Occipital lobe (tissue), 2 donors: ENCODE results near the gene AMN. TPM values are rescaled to one million over a fixed set of nuclear protein-coding genes. Genes with fewer than 3 reads are reported as not detected.

Source experiments
- DNase-seq: peaks from one replicate; lab custom pipeline; 2025; lab: John Stamatoyannopoulos, UW
- total RNA-seq: library from RNA; depleted of rRNA; stranded (reverse); fragments of >200 nt; gene quantifications from one replicate; pipeline ENCODE4 v1.2.3, GENCODE V29; 2014

Gene AMN
- total RNA-seq, 1 donor from 2014 or later: not detected

DNA sequence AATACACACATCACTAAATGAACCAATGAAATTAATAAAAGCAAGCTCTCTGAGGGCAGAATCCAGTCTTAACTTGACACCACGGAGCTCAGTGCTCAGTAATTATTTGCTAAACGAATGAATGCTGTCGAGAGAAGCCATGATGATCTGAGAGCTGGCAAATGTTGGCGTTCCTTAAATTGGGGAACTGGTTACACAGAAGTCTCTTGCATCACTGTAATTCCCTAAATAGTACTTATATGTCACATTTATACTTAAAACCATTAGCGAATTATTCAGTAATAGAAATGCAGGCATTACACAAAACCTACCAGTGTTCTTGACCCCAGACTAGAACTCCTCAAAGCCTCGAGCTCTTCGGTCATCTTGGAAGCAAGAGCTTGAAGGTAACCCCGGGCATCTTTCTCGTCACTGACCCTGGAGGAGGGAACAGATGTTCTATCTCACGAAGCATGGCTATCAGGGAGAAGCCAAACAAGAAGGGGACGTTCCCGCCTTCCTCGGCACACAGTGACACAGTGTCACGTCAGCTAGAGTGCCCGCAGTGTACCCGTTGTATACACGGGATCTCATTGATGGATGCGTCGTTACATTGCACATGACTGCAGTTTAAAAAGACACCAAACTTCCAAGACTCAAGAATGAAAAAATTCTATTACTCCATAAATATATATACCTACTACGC is 43.6 kb downstream of the AMN start:
- DNase-seq: no peak

DNA sequence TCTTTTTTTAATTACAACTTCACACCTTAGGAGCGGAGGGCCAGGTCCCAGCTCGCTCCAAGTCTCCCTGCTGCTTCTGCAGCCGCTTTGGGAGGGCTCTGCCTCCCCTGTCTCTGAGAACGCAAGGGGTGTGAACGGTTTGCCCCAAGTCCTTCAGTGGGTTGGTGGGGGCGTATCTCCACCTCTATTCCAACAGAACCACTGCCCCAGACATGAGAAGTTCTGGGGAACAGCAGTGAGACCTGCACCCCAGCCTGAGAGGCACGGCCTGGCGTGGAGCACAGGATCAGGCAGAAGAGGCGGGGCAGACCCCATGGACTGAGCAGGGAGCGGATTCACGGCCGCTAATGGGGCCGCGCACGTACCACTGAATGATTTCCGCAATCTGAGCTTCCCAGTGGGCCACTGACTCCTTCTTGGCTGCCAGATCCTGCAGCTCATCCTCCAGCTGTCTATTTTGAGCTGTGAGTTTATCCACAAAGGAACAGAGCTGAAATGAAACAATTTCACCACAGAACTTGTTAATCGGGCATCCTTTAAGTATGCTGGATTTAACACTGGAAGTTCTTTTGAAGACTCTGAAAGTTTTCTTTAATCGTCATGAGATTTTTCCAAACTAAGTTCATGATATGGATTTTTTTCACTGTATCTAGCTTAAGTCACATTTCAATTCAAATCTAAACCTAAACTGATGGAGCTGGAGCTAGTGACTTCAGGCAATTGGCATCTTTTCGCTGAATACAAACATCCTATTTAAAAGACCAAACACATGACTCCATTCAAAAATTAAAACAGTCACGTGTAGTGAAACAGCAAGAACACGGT is 44.4 kb downstream of the AMN start:
- no peak for DNase-seq

DNA sequence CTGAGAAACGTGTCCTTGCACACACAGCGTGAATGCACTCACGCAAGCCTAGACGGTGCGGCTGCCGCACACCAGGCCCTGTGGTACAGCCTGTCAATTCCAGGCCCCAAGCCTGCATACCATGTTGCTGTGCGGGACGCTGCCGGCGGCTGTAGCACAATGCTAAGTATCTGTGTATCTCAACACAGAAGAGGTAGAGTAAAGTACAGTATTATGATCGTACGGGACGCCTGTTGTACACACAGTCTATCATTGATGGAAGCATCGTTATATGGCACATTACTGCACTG is 45.0 kb downstream of the AMN start:
- DNase-seq: no peak

DNA sequence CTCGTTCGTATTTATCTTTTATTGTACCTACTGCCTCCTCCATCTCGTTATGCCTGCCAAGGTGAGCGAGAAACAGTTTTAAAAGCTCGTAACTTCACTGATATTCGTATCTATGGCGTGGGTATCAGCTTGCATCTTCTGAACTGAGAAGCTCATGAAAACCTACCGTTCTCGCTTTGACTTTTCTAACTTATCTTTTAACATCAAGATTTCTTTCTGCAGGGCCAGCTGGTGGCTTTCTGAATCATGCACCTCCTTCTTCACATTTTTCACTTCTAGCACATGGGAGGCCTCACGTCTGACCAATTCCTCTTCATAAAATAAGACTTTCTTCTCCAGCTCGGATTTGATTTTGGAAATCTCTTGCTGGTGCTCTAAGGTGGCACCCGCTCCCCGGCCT is 45.8 kb downstream of the AMN start:
- no peak for DNase-seq

DNA sequence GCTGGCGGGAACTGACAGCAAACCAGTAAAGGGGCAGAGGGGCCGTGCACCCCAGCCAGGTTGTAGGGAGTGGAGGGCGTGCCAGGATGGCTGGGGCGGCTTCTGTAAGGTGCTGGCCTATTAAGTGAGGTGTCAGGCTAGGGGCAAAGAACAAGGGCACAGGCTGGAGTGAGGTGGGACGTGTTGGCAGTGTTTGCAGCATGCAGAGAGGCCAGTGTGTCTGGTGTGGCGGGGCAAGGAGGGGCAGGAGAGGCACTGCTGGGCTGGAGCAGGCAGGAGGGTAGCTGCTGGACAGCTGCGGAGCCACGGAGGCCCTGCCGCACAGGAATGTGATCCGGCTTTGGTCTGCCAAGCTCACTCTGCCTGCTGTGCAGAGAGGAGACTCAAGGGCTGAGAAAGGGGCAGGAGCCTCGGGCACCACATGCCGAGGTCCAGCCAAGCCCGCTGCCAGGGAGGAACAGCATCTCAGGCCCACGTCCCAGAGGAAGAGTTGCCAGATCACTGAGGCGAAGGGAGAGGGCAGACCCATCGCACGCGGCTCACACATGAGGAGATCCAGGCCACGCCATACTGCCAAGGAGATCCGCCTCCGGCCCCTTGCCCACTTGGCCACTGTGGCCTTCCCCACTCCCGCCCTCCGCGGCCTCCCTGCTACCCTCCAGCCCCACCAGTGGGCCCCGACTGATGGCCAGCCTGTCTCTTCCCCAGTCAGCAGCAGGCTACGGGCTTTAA is 46.8 kb downstream of the AMN start:
- DNase-seq: no peak

DNA sequence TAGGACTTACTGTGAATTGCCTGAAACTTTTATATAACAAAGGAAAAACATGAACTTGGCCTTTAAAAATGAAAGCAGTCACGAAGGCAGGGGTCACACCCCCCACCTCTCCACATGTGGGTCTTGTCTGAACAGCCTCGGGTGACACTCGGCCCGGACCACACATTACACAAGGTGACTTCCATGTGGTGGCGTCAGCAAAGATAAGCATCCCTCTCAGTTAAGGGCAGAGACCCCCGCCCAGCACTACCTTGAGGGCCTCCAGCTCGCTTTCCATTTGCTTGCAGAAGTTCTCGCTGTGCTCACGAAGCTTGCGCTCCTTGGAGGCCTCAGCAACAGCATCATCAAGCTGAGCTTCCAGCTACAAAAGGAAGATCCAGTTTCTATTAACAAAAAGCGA is 47.4 kb downstream of the AMN start:
- no peak for DNase-seq

DNA sequence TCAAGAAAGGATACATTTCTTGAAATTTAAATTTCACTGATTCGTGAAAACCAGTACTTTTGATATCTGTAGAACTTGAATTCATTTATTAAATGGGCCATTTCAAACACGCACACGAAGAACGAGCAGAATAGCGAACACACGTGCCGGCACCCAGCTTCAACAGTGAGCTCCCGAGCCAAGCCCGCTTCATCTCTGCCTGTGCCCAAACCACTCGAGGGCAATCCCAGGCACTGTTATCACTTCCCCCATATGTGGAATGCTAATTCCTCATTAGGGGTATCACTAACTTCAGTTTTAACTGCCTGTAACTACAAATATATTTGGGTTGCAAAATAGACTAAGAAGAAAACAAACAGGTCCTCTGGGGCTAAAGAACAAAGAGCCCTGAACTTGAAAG is 48.0 kb downstream of the AMN start:
- no peak for DNase-seq

DNA sequence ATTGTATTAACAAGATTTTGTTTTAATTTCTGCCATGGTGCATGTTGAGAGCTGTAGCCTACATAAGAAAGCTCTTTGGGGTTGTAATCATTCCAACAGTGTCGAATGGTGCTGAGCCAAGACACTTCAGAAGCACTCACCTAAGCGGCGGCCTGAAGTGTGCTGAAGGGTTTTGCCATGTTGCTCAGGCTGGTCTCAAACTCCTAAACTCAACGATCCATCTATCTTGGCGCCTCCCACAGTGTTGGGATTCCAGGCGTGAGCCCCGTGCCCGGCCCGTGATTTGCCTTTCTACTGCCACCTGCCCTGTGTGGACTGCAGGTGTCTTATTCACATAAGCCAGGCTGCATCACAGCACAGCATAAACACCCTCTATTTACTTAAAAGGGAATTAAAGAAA is 48.9 kb downstream of the AMN start:
- DNase-seq: no peak

DNA sequence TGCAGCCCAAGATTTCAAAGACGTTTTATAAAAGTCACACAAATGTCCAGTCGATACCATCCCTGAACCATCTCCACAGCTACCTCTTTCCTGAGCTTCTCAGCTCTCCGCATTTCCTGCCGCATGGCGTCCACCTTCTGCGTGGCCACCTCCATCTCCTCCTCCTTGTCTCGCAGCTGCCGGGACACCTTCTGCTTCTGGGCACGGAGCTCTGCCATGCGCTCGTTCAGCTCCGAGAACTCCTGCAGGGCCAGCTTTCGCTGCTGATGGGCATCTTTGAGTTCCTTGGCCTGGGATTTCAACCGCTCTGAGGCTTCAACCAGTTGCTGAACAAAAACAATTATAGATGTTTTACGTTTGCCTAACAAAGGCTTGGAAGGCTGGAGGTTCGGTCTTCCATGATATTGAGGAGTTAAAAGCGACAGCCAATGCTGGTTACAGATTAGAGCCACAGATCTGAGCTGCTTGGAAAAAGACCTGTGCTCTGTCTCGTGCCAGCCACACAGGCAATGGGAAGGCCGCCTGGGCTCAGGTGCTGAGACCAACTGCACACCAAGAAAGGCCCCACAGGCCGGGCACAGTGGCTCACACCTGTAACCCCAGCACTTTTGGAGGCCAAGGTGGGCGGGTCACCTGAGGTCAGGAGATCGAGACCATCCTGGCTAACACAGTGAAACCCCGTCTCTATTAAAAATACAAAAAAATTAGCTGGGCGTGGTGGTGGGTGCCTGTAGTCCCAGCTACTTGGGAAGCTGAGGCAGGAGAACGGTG is 49.6 kb downstream of the AMN start:
- no peak for DNase-seq

DNA sequence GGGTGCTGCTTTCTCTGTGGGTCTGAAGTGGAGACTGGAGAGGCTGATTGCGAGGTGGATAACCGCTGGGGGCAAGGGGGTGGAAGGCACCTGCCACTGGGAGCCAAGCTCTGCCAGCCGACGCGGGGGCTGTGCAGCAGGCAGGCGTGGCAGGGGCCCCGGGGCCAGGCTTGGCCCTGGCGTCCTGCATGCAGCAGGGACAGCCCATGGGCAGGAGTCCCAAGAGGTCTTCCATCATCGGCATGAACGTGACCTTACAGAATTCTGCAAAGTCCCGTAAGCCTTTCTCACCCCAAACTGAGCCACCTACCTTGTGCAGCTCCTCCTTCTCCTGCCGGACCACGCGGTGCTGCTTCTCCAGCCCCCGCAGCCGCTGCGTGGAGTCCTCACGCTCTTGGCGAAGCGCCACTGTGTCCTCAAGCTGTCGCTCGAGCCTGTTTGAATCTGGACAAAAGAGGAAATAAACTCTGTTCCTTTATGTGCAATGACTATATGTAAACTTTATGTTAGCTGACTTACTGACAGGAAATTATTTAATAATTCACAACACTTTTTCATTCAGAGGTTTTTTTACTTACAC is 51.3 kb downstream of the AMN start:
- DNase-seq: no peak

DNA sequence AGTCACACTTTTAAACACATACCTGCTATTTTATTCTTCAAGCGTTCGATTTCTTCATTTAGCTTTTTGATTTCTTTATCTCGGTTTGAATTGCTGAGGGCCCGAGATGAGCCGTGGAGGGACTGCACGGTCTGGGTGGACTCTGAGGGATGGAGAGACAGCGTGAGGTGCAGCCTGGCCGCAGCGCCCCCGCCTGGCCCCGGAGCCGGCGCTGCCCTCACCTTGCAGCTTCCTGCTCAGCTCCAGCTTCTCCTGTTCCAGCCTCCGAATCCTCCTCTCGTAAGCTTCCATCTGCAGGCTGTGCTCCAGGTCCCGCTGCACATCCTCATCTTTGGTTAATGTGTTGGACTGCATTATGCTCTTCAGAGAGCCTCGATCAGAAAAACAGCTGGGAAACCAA is 53.2 kb downstream of the AMN start:
- no peak for DNase-seq

DNA sequence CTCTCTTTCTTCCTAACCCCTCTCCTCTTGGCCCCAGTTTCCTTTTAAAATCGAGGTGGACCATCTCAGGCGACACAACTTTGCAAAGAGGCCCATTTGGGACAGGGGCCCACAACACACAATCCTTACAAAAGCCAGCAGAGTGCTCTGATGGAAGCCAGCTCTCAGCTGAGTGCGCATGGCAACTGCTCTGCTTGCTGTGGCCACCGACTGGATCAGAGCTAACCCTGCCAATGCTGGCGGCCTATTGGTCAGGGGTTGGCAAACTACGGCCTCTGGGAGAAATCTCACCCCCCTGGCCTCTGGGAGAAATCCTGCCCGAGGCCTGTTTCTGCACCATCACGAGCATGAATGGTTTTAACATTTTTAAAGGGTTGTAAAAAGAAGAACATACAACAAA is 55.0 kb downstream of the AMN start:
- no peak for DNase-seq

DNA sequence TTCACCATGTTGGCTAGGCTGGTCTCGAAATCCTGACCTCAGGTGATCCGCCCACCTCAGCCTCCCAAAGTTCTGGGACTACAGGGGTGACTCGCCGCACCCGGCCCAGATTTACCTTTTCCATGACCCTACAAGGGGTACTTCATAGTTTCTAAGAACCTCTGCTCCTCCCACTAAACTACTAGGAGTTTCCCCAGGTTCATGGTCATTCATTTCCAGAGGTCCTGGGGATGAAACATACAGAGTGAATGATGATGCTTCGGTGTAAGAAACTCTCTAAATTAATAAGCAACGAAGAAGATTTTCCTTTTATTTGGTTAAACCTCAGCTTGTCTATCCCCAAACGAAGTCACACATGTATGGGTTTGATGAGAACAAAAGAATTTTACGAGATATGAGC is 56.9 kb downstream of the AMN start:
- DNase-seq: no peak

DNA sequence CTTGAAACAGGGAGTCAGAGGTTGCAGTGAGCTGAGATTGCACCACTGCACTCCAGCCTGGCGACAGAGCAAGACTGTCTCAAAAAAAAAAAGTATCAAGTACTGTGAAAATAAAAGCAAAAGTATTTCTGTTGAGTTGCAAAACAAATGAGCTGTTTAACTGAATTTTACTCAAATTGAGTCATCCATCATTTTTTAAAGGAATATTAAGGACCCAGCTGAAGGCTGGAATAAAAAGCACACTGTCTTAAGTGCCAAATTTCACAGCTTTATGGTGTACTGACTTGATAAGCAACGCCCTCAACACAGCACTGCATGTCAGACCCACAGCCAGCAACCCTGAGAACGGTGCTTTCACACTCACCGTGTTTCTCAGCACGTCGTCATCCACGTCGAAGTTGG is 57.9 kb downstream of the AMN start:
- no peak for DNase-seq

Other genes starting within 250 kb of the AMN start
- gene TRAF3, start 145.2 kb upstream of the AMN start, total RNA-seq: 20.1 TPM
- 76.4 TPM for gene CDC42BPB, start 134.9 kb downstream of the AMN start, total RNA-seq
- not detected for gene LBHD2, start 161.5 kb downstream of the AMN start, total RNA-seq
- gene EXOC3L4, start 172.1 kb downstream of the AMN start, total RNA-seq: 1.1 TPM
- 18.2 TPM for gene TNFAIP2, start 200.8 kb downstream of the AMN start, total RNA-seq